GM20431 (cell line): ENCODE results near the gene ZBTB44.
"Not testable (repeated sequence)": the region's sequence is repeated elsewhere in the genome, so short reads cannot be mapped to it uniquely, and the experiment has no call there.

Source experiments
- in situ Hi-C: fragments of 300-500 bp; cut with MseI, MboI; formaldehyde crosslinking; loops from one replicate; pipeline ENCODE4 v1.15.0; 2020; ENCODE audit warnings: low sequenced_read_pairs; ENCODE audit not compliant: unreplicated experiment

ZBTB44 gene

DNA sequence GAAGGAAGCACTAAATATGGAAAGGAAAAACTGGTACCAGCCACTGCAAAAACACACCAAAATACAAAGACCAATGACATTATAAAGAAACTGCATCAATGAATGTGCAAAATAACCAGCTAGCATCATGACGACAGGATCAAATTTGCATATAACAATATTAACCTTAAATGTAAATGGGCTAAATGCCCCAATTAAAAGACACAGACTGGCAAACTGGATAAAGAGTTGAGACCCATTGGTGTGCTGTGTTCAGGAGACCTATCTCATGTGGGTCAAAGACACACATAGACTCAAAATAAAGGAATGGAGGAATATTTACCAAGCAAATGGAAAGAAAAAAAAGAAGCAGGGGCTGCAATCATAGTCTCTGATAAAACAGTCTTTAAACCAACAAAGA is 63.0 kb downstream of the ZBTB44 start:
- in situ Hi-C loops, result not testable (repeated sequence)

GRCh38 chr11:130249929-130250328 is 64.8 kb downstream of the ZBTB44 start:
- in situ Hi-C loops, result not testable (repeated sequence)

GRCh38 chr11:130249371-130249770 is 65.3 kb downstream of the ZBTB44 start:
- in situ Hi-C loops, result no loop called here

- in situ Hi-C loops, result no loop called here
Measured at GRCh38 chr11:130247319-130247718, 67.4 kb downstream of the ZBTB44 start.

GRCh38 chr11:130246738-130247137 is 68.0 kb downstream of the ZBTB44 start:
- in situ Hi-C loops, result no loop called here

DNA sequence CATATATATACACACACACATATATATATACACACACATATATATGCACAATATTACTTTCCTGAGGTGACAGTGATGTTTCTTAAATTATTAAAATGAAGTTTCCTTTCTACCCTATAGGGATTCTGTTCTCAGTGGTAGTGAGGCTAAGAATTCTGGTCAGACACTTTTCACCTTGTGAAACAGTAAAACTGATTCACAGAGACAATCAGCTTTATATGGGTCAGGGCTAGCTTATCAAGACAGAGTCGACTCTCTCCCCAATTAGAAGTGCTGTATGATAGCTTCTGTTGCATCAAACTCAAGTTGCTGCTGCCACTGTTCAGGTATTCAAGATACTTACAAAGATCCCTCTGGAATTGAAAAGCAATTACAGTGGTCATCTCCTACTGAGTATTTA is 68.4 kb downstream of the ZBTB44 start:
- in situ Hi-C loops, result no loop called here

DNA sequence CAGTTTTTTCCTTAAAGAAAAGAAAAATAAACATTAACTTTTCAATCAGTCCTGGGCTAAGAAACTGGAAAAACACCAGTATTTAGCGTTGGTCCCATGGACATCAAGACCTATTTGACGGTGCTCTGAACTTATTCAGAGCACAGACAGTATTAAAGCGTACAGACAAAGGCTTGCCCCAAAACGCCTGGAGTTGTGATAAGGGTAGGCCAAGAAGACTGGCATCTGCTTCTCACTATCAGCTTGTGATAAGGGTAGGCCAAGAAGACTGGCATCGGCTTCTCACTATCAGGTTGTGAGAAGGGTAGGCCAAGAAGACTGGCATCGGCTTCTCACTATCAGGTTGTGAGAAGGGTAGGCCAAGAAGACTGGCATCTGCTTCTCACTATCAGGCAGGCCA is 69.3 kb downstream of the ZBTB44 start:
- in situ Hi-C loops, result not testable (repeated sequence)

DNA sequence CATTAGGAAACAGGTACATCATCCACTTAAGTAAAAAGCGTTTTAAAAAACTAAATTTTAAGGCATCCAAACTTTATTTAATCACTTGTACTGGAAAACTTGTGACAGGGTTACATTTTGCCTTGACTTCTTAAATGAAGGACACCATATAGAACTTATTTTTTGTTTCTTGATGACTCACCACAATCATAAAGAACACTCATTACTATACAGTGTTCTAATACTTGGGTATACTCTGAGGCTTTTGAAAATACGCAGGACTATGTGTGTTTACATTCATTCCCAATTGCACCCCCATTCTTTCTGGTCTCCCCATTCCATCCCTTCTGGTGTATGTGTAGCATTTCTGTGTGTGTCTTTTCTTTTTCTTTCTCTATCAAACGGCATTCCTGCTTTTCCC is 69.9 kb downstream of the ZBTB44 start:
- in situ Hi-C loops, result no loop called here

DNA sequence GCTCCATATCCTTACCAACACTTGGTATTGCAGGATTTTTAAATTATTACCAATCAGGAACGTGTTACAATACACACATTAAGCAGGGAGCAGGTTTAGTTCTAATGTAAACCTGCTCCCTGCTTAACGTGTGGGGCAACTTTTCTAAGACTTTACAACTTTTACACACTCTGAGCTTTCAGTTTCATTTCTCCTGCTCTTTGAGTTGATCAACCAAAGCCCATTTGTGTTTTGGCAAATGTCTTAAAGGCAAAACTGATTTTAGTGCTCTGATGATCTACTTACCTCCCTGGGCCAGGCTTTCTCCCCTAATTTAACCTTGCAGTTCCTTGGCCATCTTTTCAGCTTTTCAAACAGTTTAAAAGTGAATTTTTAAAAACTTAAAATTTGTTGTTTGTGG is 70.9 kb downstream of the ZBTB44 start:
- in situ Hi-C loops, result no loop called here

- in situ Hi-C loops, result no loop called here
Measured at GRCh38 chr11:130241713-130242112, 73.0 kb downstream of the ZBTB44 start.

DNA sequence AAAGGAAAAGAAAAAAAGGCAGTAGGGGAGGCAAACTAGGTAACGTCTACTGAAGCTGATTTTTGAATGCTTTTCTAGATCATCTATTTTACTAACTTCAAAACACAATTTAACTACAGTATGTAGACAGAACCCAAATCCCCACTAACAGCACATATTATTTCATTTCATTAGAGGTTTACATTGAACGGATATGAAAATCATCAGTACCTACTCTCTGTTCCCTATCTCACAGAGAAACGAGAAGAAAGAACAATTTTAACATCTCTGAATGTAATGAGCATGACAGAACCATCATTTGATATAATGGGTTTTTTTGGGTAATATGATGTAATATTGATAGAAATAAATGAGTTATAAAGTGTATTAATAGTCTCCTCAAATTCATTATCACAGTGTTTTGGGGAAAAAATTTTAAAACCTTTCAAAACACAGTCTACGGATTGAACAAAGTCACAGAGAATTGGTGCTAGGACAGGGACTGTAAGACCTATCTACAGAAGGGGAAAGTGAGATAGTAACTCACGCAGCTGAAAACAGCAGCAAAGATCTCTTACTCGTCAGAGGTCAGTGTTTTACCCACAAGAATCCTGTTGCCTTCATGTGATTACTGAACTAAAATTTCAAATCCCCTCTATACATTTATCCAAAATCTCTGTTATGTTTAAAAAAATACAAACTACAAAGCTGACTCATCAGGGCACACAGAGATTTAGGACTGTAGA is 77.3 kb downstream of the ZBTB44 start:
- in situ Hi-C loops, result no loop called here

GRCh38 chr11:130234315-130234714 is 80.4 kb downstream of the ZBTB44 start:
- in situ Hi-C loops, result no loop called here

DNA sequence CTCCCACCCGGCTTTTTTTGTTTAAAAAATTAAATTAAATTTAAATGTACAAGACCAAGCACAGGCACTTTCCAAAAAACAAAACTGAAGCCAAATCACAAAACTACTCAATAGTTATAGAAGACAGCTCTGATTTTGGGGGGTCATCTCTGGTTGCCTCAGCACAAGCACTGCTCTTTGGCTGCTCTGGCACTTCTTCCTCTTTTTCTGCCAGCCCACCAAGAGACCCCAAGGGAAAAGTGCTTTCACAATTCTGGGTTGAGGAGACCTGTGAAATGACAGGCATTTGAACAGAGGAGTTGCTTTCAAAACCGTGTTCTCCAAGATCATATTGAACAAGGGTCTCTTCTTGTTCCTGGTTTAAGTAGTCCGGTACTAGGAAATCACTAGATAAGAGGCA is 80.8 kb downstream of the ZBTB44 start:
- in situ Hi-C loops, result not testable (repeated sequence)

- in situ Hi-C loops, result not testable (repeated sequence)
Measured at GRCh38 chr11:130233486-130233885, 81.2 kb downstream of the ZBTB44 start.

DNA sequence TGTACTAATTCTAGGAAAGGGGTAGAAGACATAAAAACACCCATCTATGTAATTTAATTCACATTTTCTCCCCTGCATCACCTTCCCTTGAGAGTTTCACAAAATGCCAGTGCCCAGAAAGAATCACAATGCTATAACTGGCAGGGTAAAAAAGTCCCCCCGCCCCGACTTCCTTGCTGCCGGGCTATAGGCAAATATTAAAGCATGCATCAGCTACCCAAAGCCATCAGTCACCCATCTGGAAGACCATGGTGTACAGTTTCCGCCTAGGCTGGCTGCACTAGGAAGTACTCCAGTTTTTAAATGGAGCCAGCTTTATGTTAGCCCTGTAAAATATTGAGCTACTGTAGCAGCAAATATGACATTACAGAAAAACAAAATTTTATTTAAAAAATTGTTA is 87.3 kb downstream of the ZBTB44 start:
- in situ Hi-C loops, result no loop called here

- in situ Hi-C loops, result loop anchor here (25.0 kb wide), 2 partner anchors 189 to 639 kb away; no protein-coding TSS in a partner anchor
Measured at GRCh38 chr11:130223291-130223971, 91.3 kb downstream of the ZBTB44 start.

- in situ Hi-C loops, result loop anchor here (25.0 kb wide), 2 partner anchors 192 to 642 kb away; no protein-coding TSS in a partner anchor
Measured at GRCh38 chr11:130220311-130221035, 94.2 kb downstream of the ZBTB44 start.

DNA sequence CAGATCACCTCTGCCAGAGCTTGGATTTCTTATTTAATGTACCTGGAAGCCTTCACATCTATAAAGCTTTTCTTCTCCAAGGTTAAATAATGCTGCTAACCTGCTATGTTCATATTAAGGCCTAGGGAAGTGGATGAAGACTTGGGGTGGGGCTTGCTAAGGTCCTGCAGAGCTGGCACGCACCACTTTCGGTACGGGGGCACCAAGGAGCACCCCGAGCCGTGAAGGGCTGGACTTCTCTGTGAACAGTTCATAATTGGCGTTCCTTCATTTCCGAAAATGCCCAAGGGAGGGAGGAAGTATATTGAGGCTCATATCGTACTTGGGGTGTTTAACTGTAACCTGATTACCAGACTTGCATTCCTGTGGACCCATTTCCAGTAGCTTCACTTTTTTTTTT is 95.6 kb downstream of the ZBTB44 start:
- in situ Hi-C loops, result loop anchor here (25.0 kb wide), 2 partner anchors 193 to 643 kb away; no protein-coding TSS in a partner anchor

DNA sequence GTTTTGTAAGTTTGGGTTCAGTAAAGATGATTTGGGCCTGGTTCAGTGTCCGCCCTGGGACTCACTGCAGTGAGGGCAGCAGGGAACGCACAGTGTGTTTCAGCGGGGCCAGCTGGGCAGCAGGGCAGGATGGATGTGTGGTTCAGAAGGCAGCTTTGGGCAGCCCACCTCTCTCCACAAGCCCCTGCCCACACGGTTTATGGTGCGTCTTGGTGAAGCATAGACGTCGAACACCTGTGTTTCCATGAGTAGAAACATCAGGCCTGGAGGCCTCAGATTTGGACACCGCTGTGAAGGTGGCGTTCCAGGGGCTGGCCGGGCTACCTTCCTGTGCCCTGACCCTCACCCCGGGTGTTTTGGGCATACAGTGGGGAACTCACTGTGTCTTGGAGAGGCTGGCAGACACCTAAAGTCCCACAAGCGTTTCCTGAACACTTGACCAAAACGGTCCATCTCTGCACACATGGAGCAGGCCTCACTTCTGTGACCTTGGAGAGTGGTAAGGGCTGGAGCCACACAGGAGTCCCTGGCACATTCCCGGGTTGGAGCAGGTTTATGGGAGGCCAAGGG is 96.1 kb downstream of the ZBTB44 start:
- in situ Hi-C loops, result loop anchor here (25.0 kb wide), 2 partner anchors 194 to 644 kb away; no protein-coding TSS in a partner anchor
